ENCODE results near the gene ZNF2. TPM values are rescaled to one million over a fixed set of nuclear protein-coding genes. Genes with fewer than 3 reads are reported as not detected.
"Not testable (repeated sequence)": the region's sequence is repeated elsewhere in the genome, so short reads cannot be mapped to it uniquely, and the experiment has no call there.

Gene ZNF2
- total RNA-seq, 2 experiments from 2014 or later: 2.8 to 2.9 TPM

GRCh38 chr2:95179451-95179850 is 13.8 kb downstream of the ZNF2 start:
- Mint-ChIP-seq H3K9me3 (peaks cover 45% of the 10 kb centered on the region), H3K27ac (no peak overlapping the region), H3K27me3 (no peaks in the 10 kb centered on the region), H3K4me1 (no peaks in the 10 kb centered on the region), H3K4me3 (no peak overlapping the region), H3K36me3 (peaks cover 90% of the 10 kb centered on the region)
- no peak for DNase-seq

GRCh38 chr2:95181774-95182173 is 16.2 kb downstream of the ZNF2 start:
- peaks cover 55% of the 10 kb centered on the region for H3K9me3 Mint-ChIP-seq
- H3K4me1 Mint-ChIP-seq: no peaks in the 10 kb centered on the region
- H3K4me3 Mint-ChIP-seq: no peak overlapping the region
- H3K27me3 Mint-ChIP-seq: no peaks in the 10 kb centered on the region
- H3K36me3 Mint-ChIP-seq: peaks cover 82% of the 10 kb centered on the region
- DNase-seq: no peak
- no peak overlapping the region for H3K27ac Mint-ChIP-seq

- Mint-ChIP-seq H3K36me3 (peaks cover 53% of the 10 kb centered on the region), H3K4me1 (no peaks in the 10 kb centered on the region), H3K4me3 (no peak overlapping the region), H3K27ac (no peak overlapping the region), H3K9me3 (peaks cover 39% of the 10 kb centered on the region), H3K27me3 (peaks cover 4% of the 10 kb centered on the region)
- no peak for DNase-seq
These were observed 19.6 kb downstream of the ZNF2 start for GRCh38 chr2:95185197-95185596.

GRCh38 chr2:95185973-95186372 is 20.4 kb downstream of the ZNF2 start:
- Mint-ChIP-seq H3K27ac (no peak overlapping the region), H3K4me1 (no peaks in the 10 kb centered on the region), H3K9me3 (peaks cover 34% of the 10 kb centered on the region), H3K27me3 (peaks cover 6% of the 10 kb centered on the region), H3K4me3 (no peak overlapping the region), H3K36me3 (peaks cover 45% of the 10 kb centered on the region)
- DNase-seq: no peak

GRCh38 chr2:95192956-95193355 is 27.3 kb downstream of the ZNF2 start:
- H3K27ac Mint-ChIP-seq, H3K9me3 Mint-ChIP-seq, H3K4me3 Mint-ChIP-seq, H3K4me1 Mint-ChIP-seq, H3K36me3 Mint-ChIP-seq: not testable (repeated sequence)
- peak; percentile 37 for DNase-seq
- peaks cover 26% of the 10 kb centered on the region for H3K27me3 Mint-ChIP-seq

- H3K4me1 Mint-ChIP-seq: peaks cover 11% of the 10 kb centered on the region
- H3K36me3 Mint-ChIP-seq: peaks cover 12% of the 10 kb centered on the region
- peaks cover 8% of the 10 kb centered on the region for H3K9me3 Mint-ChIP-seq
- H3K27me3 Mint-ChIP-seq: no peaks in the 10 kb centered on the region
- no peak overlapping the region for H3K27ac Mint-ChIP-seq
- no peak for DNase-seq
- H3K4me3 Mint-ChIP-seq: no peak overlapping the region
These were observed 38.3 kb downstream of the ZNF2 start for GRCh38 chr2:95203911-95204310.

- H3K27me3 Mint-ChIP-seq: no peaks in the 10 kb centered on the region
- no peak for DNase-seq
- H3K9me3 Mint-ChIP-seq: peaks cover 13% of the 10 kb centered on the region
- peaks cover 17% of the 10 kb centered on the region for H3K36me3 Mint-ChIP-seq
- H3K4me3 Mint-ChIP-seq: no peak overlapping the region
- H3K4me1 Mint-ChIP-seq: peaks cover 13% of the 10 kb centered on the region
- H3K27ac Mint-ChIP-seq: no peak overlapping the region
These were observed 38.8 kb downstream of the ZNF2 start for GRCh38 chr2:95204396-95204795.

- Mint-ChIP-seq H3K27me3 (no peaks in the 10 kb centered on the region), H3K4me3 (peak overlapping the region; percentile 89), H3K27ac (no peak overlapping the region), H3K4me1 (peaks cover 13% of the 10 kb centered on the region), H3K9me3 (peaks cover 23% of the 10 kb centered on the region), H3K36me3 (peaks cover 28% of the 10 kb centered on the region)
- no peak for DNase-seq
These were observed 40.5 kb downstream of the ZNF2 start for GRCh38 chr2:95206096-95206495.

GRCh38 chr2:95207111-95207961 is 41.7 kb downstream of the ZNF2 start, which contains the start of gene ZNF892:
TSS of gene ZNF892 (plus strand) at chr2:95207521. CDS start at chr2:95207816, 295 bp downstream.
- peaks cover 30% of the 10 kb centered on the region for H3K9me3 Mint-ChIP-seq
- no peaks in the 10 kb centered on the region for H3K27me3 Mint-ChIP-seq
- peak; percentile 85 for DNase-seq
- H3K27ac Mint-ChIP-seq: peak within 1 kb of the TSS; percentile 81
- H3K4me1 Mint-ChIP-seq: peaks cover 13% of the 10 kb centered on the region
- peaks cover 41% of the 10 kb centered on the region for H3K36me3 Mint-ChIP-seq
- peak within 1 kb of the TSS; percentile 89 for H3K4me3 Mint-ChIP-seq

- peak overlapping the region; percentile 89 for H3K4me3 Mint-ChIP-seq
- H3K27ac Mint-ChIP-seq: no peak overlapping the region
- peaks cover 49% of the 10 kb centered on the region for H3K36me3 Mint-ChIP-seq
- H3K9me3 Mint-ChIP-seq: peaks cover 35% of the 10 kb centered on the region
- H3K4me1 Mint-ChIP-seq: peaks cover 13% of the 10 kb centered on the region
- H3K27me3 Mint-ChIP-seq: no peaks in the 10 kb centered on the region
- no peak for DNase-seq
These were observed 42.5 kb downstream of the ZNF2 start for GRCh38 chr2:95208106-95208505.

GRCh38 chr2:95215018-95215612 is 49.5 kb downstream of the ZNF2 start:
- H3K36me3 Mint-ChIP-seq: peaks cover 97% of the 10 kb centered on the region
- no peak for DNase-seq
- no peak overlapping the region for H3K27ac Mint-ChIP-seq
- H3K4me3 Mint-ChIP-seq: no peak overlapping the region
- no peaks in the 10 kb centered on the region for H3K4me1 Mint-ChIP-seq
- no peaks in the 10 kb centered on the region for H3K27me3 Mint-ChIP-seq
- peaks cover 78% of the 10 kb centered on the region for H3K9me3 Mint-ChIP-seq

- H3K27me3 Mint-ChIP-seq: no peaks in the 10 kb centered on the region
- H3K36me3 Mint-ChIP-seq: peaks cover 82% of the 10 kb centered on the region
- H3K9me3 Mint-ChIP-seq: peaks cover 68% of the 10 kb centered on the region
- H3K4me1 Mint-ChIP-seq: no peaks in the 10 kb centered on the region
- no peak overlapping the region for H3K4me3 Mint-ChIP-seq
- DNase-seq: no peak
- H3K27ac Mint-ChIP-seq: no peak overlapping the region
These were observed 54.8 kb downstream of the ZNF2 start for GRCh38 chr2:95220449-95220848.

- peaks cover 45% of the 10 kb centered on the region for H3K36me3 Mint-ChIP-seq
- peaks cover 56% of the 10 kb centered on the region for H3K9me3 Mint-ChIP-seq
- no peak for DNase-seq
- H3K4me1 Mint-ChIP-seq: no peaks in the 10 kb centered on the region
- no peak overlapping the region for H3K4me3 Mint-ChIP-seq
- H3K27me3 Mint-ChIP-seq: no peaks in the 10 kb centered on the region
- H3K27ac Mint-ChIP-seq: no peak overlapping the region
These were observed 60.0 kb downstream of the ZNF2 start for GRCh38 chr2:95225658-95226057.

- Mint-ChIP-seq H3K27ac (no peak overlapping the region), H3K27me3 (no peaks in the 10 kb centered on the region), H3K9me3 (peaks cover 40% of the 10 kb centered on the region), H3K36me3 (peaks cover 23% of the 10 kb centered on the region), H3K4me3 (no peak overlapping the region), H3K4me1 (no peaks in the 10 kb centered on the region)
- peak; percentile 19 for DNase-seq
These were observed 66.1 kb downstream of the ZNF2 start for GRCh38 chr2:95231723-95232122.

GRCh38 chr2:95232232-95232631 is 66.6 kb downstream of the ZNF2 start:
- Mint-ChIP-seq H3K27ac (no peak overlapping the region), H3K4me3 (no peak overlapping the region), H3K4me1 (no peaks in the 10 kb centered on the region), H3K9me3 (peaks cover 38% of the 10 kb centered on the region), H3K27me3 (no peaks in the 10 kb centered on the region), H3K36me3 (peaks cover 23% of the 10 kb centered on the region)
- no peak for DNase-seq
